Hepatocyte (in vitro differentiated cells): Measurements from ENCODE around the gene ALDH1L1. TPM values are rescaled to one million over a fixed set of nuclear protein-coding genes. Genes with fewer than 3 reads are reported as not detected.

ENCODE experiments used
- DNase-seq: peaks from one replicate; pipeline ENCODE4 v3.0.0-alpha.2; 2016; ENCODE audit warnings: low spot score
- H2AFZ ChIP-seq: fragments of 200-600 bp; sonication (generic); 2 replicates; pipeline ENCODE4 v1.6.0; 2016; ENCODE audit warnings: antibody characterized with exemption, mild to moderate bottlenecking
- H3K27ac ChIP-seq: fragments of 200-600 bp; sonication (generic); 2 replicates; pipeline ENCODE4 v1.5.1; 2016; ENCODE audit warnings: mild to moderate bottlenecking
- H3K27me3 ChIP-seq: fragments of 200-600 bp; sonication (generic); 2 replicates; pipeline ENCODE4 v1.6.1; 2016
- H3K36me3 ChIP-seq: fragments of 200-600 bp; sonication (generic); replicated peaks from 2 replicates; pipeline ENCODE4 v1.5.1; 2016; ENCODE audit warnings: low read depth; ENCODE audit not compliant: insufficient read depth
- H3K4me1 ChIP-seq: fragments of 200-600 bp; sonication (generic); 2 replicates; pipeline ENCODE4 v1.5.1; 2016; ENCODE audit warnings: mild to moderate bottlenecking, moderate library complexity; ENCODE audit not compliant: insufficient read depth
- H3K4me2 ChIP-seq: fragments of 200-600 bp; sonication (generic); 2 replicates; pipeline ENCODE4 v1.6.0; 2016
- H3K4me3 ChIP-seq: fragments of 200-600 bp; sonication (generic); 2 replicates; pipeline ENCODE4 v1.5.1; 2016; ENCODE audit warnings: mild to moderate bottlenecking
- H3K79me2 ChIP-seq: fragments of 200-600 bp; sonication (generic); 2 replicates; pipeline ENCODE4 v1.6.0; 2017; ENCODE audit warnings: mild to moderate bottlenecking
- H3K9me2 ChIP-seq: fragments of 200-600 bp; sonication (generic); replicated peaks from 2 replicates; pipeline ENCODE4 v1.6.0; 2017; ENCODE audit warnings: mild to moderate bottlenecking; ENCODE audit not compliant: insufficient read depth
- H3K9me3 ChIP-seq: fragments of 200-600 bp; sonication (generic); 2 replicates; pipeline ENCODE4 v1.5.1; 2016; ENCODE audit warnings: low read depth, mild to moderate bottlenecking
- H4K20me1 ChIP-seq: fragments of 200-600 bp; sonication (generic); 2 replicates; pipeline ENCODE4 v1.6.0; 2016; ENCODE audit warnings: mild to moderate bottlenecking; ENCODE audit not compliant: insufficient read depth, poor library complexity, severe bottlenecking
- EZH2 ChIP-seq: fragments of 200-600 bp; sonication (generic); IDR thresholded peaks from 2 replicates; pipeline ENCODE4 v1.6.1; 2016; ENCODE audit warnings: antibody characterized with exemption, mild to moderate bottlenecking, borderline replicate concordance
- EZH2phosphoT487 ChIP-seq: fragments of 200-600 bp; sonication (generic); IDR thresholded peaks from one replicate; pipeline ENCODE4 v1.6.1; 2018; ENCODE audit warnings: antibody characterized with exemption, mild to moderate bottlenecking, low read depth, moderate library complexity; ENCODE audit not compliant: unreplicated experiment, severe bottlenecking
- WGBS: methylation state at CpG from one replicate; pipeline ENCODE4 v1.1.6; 2016; ENCODE audit warnings: low lambda C conversion rate; ENCODE audit errors: missing lambda C conversion rate; 5-methylcytosine and 5-hydroxymethylcytosine counted together
- polyA plus RNA-seq: library from polyadenylated mRNA; unstranded; fragments of >200 nt; fragmentation: Nextera tagmentation; extraction: Ambion mirVana; gene quantifications from 2 replicates; pipeline ENCODE4 v1.2.1, GENCODE V29; 2016
- total RNA-seq: library from RNA; depleted of rRNA; stranded (reverse); fragments of >200 nt; gene quantifications from 2 replicates; pipeline ENCODE4 v1.2.3, GENCODE V29; 2014
- TF ChIP-seq, protein P1 (sequence below): fragments of 200-600 bp; sonication (generic); IDR thresholded peaks from 2 replicates; pipeline ENCODE4 v1.5.1; 2016; ENCODE audit warnings: antibody characterized with exemption, mild to moderate bottlenecking; ENCODE audit not compliant: poor library complexity

Gene ALDH1L1
- total and polyA plus RNA-seq, 2 experiments from 2014 or later = 15.9 to 22.6 TPM

GRCh38 chr3:126153695-126154360 lies 26.6 kb downstream of the ALDH1L1 start:
- H3K27ac ChIP-seq = no peak overlapping the region
- WGBS = 90% methylated on average over 8 of the region's 8 CpGs
- H2AFZ ChIP-seq = no peak overlapping the region
- H3K9me3 ChIP-seq = no peaks in the 10 kb centered on the region
- H3K79me2 ChIP-seq = no peaks in the 10 kb centered on the region
- H3K4me3 ChIP-seq = no peak overlapping the region
- no peaks in the 10 kb centered on the region for H3K4me1 ChIP-seq
- no peaks in the 10 kb centered on the region for H3K27me3 ChIP-seq
- no peak overlapping the region for H3K4me2 ChIP-seq
- no peaks in the 10 kb centered on the region for H4K20me1 ChIP-seq
- DNase-seq = peak; percentile 1
- no peaks in the 10 kb centered on the region for H3K36me3 ChIP-seq
- no peaks in the 10 kb centered on the region for H3K9me2 ChIP-seq
- TF ChIP-seq EZH2phosphoT487 (no peak), EZH2 (no peak)
- TF ChIP-seq, protein P1, sequence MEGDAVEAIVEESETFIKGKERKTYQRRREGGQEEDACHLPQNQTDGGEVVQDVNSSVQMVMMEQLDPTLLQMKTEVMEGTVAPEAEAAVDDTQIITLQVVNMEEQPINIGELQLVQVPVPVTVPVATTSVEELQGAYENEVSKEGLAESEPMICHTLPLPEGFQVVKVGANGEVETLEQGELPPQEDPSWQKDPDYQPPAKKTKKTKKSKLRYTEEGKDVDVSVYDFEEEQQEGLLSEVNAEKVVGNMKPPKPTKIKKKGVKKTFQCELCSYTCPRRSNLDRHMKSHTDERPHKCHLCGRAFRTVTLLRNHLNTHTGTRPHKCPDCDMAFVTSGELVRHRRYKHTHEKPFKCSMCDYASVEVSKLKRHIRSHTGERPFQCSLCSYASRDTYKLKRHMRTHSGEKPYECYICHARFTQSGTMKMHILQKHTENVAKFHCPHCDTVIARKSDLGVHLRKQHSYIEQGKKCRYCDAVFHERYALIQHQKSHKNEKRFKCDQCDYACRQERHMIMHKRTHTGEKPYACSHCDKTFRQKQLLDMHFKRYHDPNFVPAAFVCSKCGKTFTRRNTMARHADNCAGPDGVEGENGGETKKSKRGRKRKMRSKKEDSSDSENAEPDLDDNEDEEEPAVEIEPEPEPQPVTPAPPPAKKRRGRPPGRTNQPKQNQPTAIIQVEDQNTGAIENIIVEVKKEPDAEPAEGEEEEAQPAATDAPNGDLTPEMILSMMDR = no peak

- Histone ChIP-seq H3K79me2 (no peaks in the 10 kb centered on the region), H3K4me2 (no peak overlapping the region), H2AFZ (no peak overlapping the region), H3K4me1 (no peaks in the 10 kb centered on the region), H3K4me3 (no peak overlapping the region), H3K9me2 (no peaks in the 10 kb centered on the region), H4K20me1 (no peaks in the 10 kb centered on the region), H3K27me3 (no peaks in the 10 kb centered on the region), H3K9me3 (no peaks in the 10 kb centered on the region), H3K36me3 (no peaks in the 10 kb centered on the region), H3K27ac (no peak overlapping the region)
- WGBS = 93% methylated on average over 13 of the region's 13 CpGs
- no peak for TF ChIP-seq EZH2phosphoT487
- TF ChIP-seq, protein P1 = no peak
- no peak for TF ChIP-seq EZH2
- peak; percentile 2 for DNase-seq
Measured at GRCh38 chr3:126152901-126153694, 27.3 kb downstream of the ALDH1L1 start.

DNA sequence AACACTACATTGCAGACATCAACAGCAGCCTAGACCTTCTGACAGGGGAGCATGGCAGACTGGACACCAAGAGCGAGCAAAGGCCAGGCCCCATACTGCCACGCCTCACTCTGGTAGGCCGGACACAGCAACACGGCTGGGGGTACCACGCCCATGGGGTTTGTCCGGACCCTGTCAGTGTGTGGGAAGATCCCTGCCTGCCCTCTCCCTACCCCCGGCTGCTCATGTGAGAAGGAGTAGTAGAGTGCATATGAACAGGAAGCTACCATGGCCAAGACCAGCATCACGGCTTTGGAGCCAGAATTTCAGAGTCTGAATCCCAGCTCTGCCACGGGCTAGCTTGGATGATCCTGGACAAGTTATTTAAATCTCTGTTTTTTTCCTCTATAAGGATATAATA lies 27.9 kb downstream of the ALDH1L1 start:
- H3K9me2 ChIP-seq = no peaks in the 10 kb centered on the region
- no peaks in the 10 kb centered on the region for H3K27me3 ChIP-seq
- H3K4me2 ChIP-seq = no peak overlapping the region
- 95% methylated on average over 9 of the region's 9 CpGs for WGBS
- no peak overlapping the region for H2AFZ ChIP-seq
- H3K27ac ChIP-seq = no peak overlapping the region
- DNase-seq = no peak
- TF ChIP-seq EZH2phosphoT487 = no peak
- TF ChIP-seq, protein P1 = no peak
- no peak for TF ChIP-seq EZH2
- no peaks in the 10 kb centered on the region for H4K20me1 ChIP-seq
- no peaks in the 10 kb centered on the region for H3K79me2 ChIP-seq
- H3K36me3 ChIP-seq = no peaks in the 10 kb centered on the region
- no peaks in the 10 kb centered on the region for H3K4me1 ChIP-seq
- no peak overlapping the region for H3K4me3 ChIP-seq
- H3K9me3 ChIP-seq = no peaks in the 10 kb centered on the region
